IMR-90 (cell line): ENCODE measurements around the gene INCENP. TPM values are rescaled to one million over a fixed set of nuclear protein-coding genes. Genes with fewer than 3 reads are reported as not detected.

Experiments
- ATAC-seq: fragments of 200-7000 bp; cut with Tn5 transposase; 2 replicates; pipeline ENCODE4 v1.9.1; 2020; ENCODE audit warnings: low read depth, mild to moderate bottlenecking, moderate library complexity
- BruUV-seq: library from RNA; stranded (reverse); fragments of 400-500 nt; replicated peaks from 2 replicates; lab custom pipeline; 2021; lab: Mats Ljungman, UMichigan
- CTCF ChIA-PET: fragments of 300-600 bp; formaldehyde crosslinking; extraction: SDS; loops from one replicate; lab custom pipeline; 2021; ENCODE audit warnings: antibody characterized with exemption; lab: Yijun Ruan, JAX
- POLR2A ChIA-PET: fragments of 300-600 bp; sonication (Branson Sonifier 250); formaldehyde crosslinking; loops from one replicate; lab custom pipeline; 2022; ENCODE audit warnings: antibody characterized with exemption; ENCODE audit not compliant: unreplicated experiment; lab: Charles Lee
- DNase-seq: peaks from one replicate; pipeline ENCODE4 v3.0.0; 2013
- H2AFZ ChIP-seq: replicated peaks from 2 replicates; pipeline ENCODE3; 2013; ENCODE audit warnings: low read length, mild to moderate bottlenecking; ENCODE audit not compliant: poor library complexity
- H2AK5ac ChIP-seq: 2 replicates; pipeline ENCODE4 v1.6.1; 2013; ENCODE audit warnings: low read depth, low read length, inconsistent platforms
- H2AK9ac ChIP-seq: replicated peaks from 2 replicates; pipeline ENCODE3; 2013; ENCODE audit warnings: mild to moderate bottlenecking, low read depth, low read length, moderate library complexity; ENCODE audit not compliant: poor library complexity
- H2BK120ac ChIP-seq: 2 replicates; pipeline ENCODE4 v1.6.1; 2013; ENCODE audit warnings: low read depth, low read length, inconsistent platforms
- H2BK15ac ChIP-seq: 3 replicates; pipeline ENCODE4 v1.6.1; 2013; ENCODE audit warnings: low read depth, low read length, inconsistent platforms
- H2BK20ac ChIP-seq: 2 replicates; pipeline ENCODE4 v1.6.1; 2013; ENCODE audit warnings: low read depth, mild to moderate bottlenecking, inconsistent platforms, low read length, moderate library complexity
- H2BK5ac ChIP-seq: 2 replicates; pipeline ENCODE4 v1.6.1; 2013; ENCODE audit warnings: mild to moderate bottlenecking, low read depth, low read length, inconsistent platforms; ENCODE audit not compliant: poor library complexity, severe bottlenecking
- H3K14ac ChIP-seq: replicated peaks from 2 replicates; pipeline ENCODE4 v1.6.1; 2013; ENCODE audit warnings: low read depth, low read length, inconsistent platforms
- H3K18ac ChIP-seq: 2 replicates; pipeline ENCODE4 v1.6.1; 2013; ENCODE audit warnings: low read depth, low read length, control low read depth
- H3K23ac ChIP-seq: 2 replicates; pipeline ENCODE4 v1.6.1; 2013; ENCODE audit warnings: low read depth, low read length, inconsistent platforms
- H3K27ac ChIP-seq: 2 replicates; pipeline ENCODE4 v1.5.1; 2013; ENCODE audit warnings: mild to moderate bottlenecking, control low read depth, low read length; ENCODE audit not compliant: insufficient read depth
- H3K27me3 ChIP-seq: 2 replicates; pipeline ENCODE4 v1.6.1; 2013; ENCODE audit warnings: low read length; ENCODE audit not compliant: control insufficient read depth, insufficient read depth
- H3K36me3 ChIP-seq: 2 replicates; pipeline ENCODE4 v1.6.1; 2013; ENCODE audit warnings: low read length, mixed read lengths; ENCODE audit not compliant: control insufficient read depth, insufficient read depth
- H3K4ac ChIP-seq: 2 replicates; pipeline ENCODE4 v1.6.1; 2013; ENCODE audit warnings: low read depth, low read length, inconsistent platforms
- H3K4me1 ChIP-seq: 2 replicates; pipeline ENCODE4 v1.6.1; 2013; ENCODE audit warnings: low read length, mixed read lengths; ENCODE audit not compliant: control insufficient read depth, insufficient read depth
- H3K4me2 ChIP-seq: 2 replicates; pipeline ENCODE4 v1.6.1; 2013; ENCODE audit warnings: low read depth, mild to moderate bottlenecking, control low read depth, low read length, moderate library complexity
- H3K4me3 ChIP-seq: 2 replicates; pipeline ENCODE4 v1.5.1; 2013; ENCODE audit warnings: low read depth, mild to moderate bottlenecking, control low read depth, low read length, moderate library complexity; ENCODE audit not compliant: insufficient read depth
- H3K56ac ChIP-seq: 2 replicates; pipeline ENCODE4 v1.6.1; 2013; ENCODE audit warnings: low read length, inconsistent platforms; ENCODE audit not compliant: insufficient read depth; ENCODE audit errors: extremely low read depth
- H3K79me1 ChIP-seq, 2 experiments: 2 replicates each; pipeline ENCODE4 v1.6.1; 2013; ENCODE audit warnings: low read length in 2 of 2, inconsistent platforms in 1 of 2, low read depth in 1 of 2
- H3K9ac ChIP-seq: 2 replicates; pipeline ENCODE4 v1.6.1; 2013; ENCODE audit warnings: low read depth, low read length, control low read depth
- H3K9me1 ChIP-seq: 2 replicates; pipeline ENCODE4 v1.6.1; 2013; ENCODE audit warnings: low read length, inconsistent platforms; ENCODE audit not compliant: insufficient read depth
- H3K9me3 ChIP-seq: 2 replicates; pipeline ENCODE4 v1.6.1; 2013; ENCODE audit warnings: low read length; ENCODE audit not compliant: control insufficient read depth, insufficient read depth
- H4K20me1 ChIP-seq: 2 replicates; pipeline ENCODE4 v1.6.1; 2013; ENCODE audit warnings: low read length, inconsistent platforms; ENCODE audit not compliant: insufficient read depth
- H4K5ac ChIP-seq: 2 replicates; pipeline ENCODE4 v1.6.1; 2013; ENCODE audit warnings: mild to moderate bottlenecking, low read depth, low read length, control low read depth
- H4K8ac ChIP-seq, 2 experiments: 2 replicates each; pipeline ENCODE4 v1.6.1; 2013; ENCODE audit warnings: low read depth in 2 of 2, low read length in 2 of 2, control low read depth in 1 of 2, inconsistent platforms in 1 of 2
- H4K91ac ChIP-seq: 2 replicates; pipeline ENCODE4 v1.6.1; 2013; ENCODE audit warnings: low read depth, low read length, inconsistent platforms; ENCODE audit not compliant: insufficient read depth
- BHLHE40 ChIP-seq: fragments of 150-350 bp; IDR thresholded peaks from 2 replicates; pipeline ENCODE4 v1.6.1; 2016; ENCODE audit warnings: mild to moderate bottlenecking, low read depth, low read length
- CHD1 ChIP-seq: IDR thresholded peaks from 2 replicates; pipeline ENCODE4 v1.6.1; 2012; ENCODE audit warnings: low read depth, low read length, improper control_type of control experiment
- MAZ ChIP-seq: IDR thresholded peaks from 2 replicates; pipeline ENCODE4 v1.6.1; 2012; ENCODE audit warnings: low read depth, mild to moderate bottlenecking, low read length, improper control_type of control experiment, moderate library complexity, borderline replicate concordance
- RCOR1 ChIP-seq: IDR thresholded peaks from 2 replicates; pipeline ENCODE4 v1.6.1; 2012; ENCODE audit warnings: mild to moderate bottlenecking, low read length, improper control_type of control experiment; ENCODE audit not compliant: insufficient replicate concordance
- SMC3 ChIP-seq: fragments of 150-350 bp; IDR thresholded peaks from 2 replicates; pipeline ENCODE4 v1.6.1; 2016; ENCODE audit warnings: low read depth, mild to moderate bottlenecking, antibody characterized with exemption, low read length, moderate library complexity
- WGBS, 2 experiments: methylation state at CpG; one replicate each; pipeline versions ENCODE4 v1.1.5 to v1.1.7; 2013; ENCODE audit warnings: missing lambda C conversion rate in 2 of 2; ENCODE audit not compliant: insufficient read length in 1 of 2; ENCODE audit errors: extremely low coverage in 2 of 2; 5-methylcytosine and 5-hydroxymethylcytosine counted together
- dilution Hi-C: fragments of 300-500 bp; cut with HindIII; formaldehyde crosslinking; loops from one replicate; pipeline ENCODE4 v1.14.3; 2018; ENCODE audit warnings: low sequenced_read_pairs; ENCODE audit not compliant: unreplicated experiment
- in situ Hi-C: fragments of 300-500 bp; cut with MboI; formaldehyde crosslinking; loops from 3 replicates; pipeline ENCODE4 v1.14.3; 2019; ENCODE audit warnings: low sequenced_read_pairs, inconsistent platforms, mixed read lengths
- intact Hi-C: fragments of 100-400 bp; cut with micrococcal nuclease; formaldehyde crosslinking; loops from 2 replicates; pipeline ENCODE4 v1.10.0; 2022
- polyA plus RNA-seq, 3 experiments: library from polyadenylated mRNA; depleted of rRNA; stranded (reverse); fragments of >200 nt; gene quantifications; 2 replicates each; pipeline ENCODE4 v1.2.3, GENCODE V29; 2012; ENCODE audit warnings: low replicate concordance in 1 of 3
- total RNA-seq: library from RNA; depleted of rRNA; stranded (reverse); fragments of >200 nt; gene quantifications from 2 replicates; pipeline ENCODE4 v1.2.3, GENCODE V29; 2012

Gene INCENP
- total and polyA plus RNA-seq, 2 of the 4 experiments (the other 2 are of a cell fraction), result 18.6 to 23.8 TPM

- Histone ChIP-seq H3K79me1 (no peaks in the 10 kb centered on the region), H3K4me1 (no peaks in the 10 kb centered on the region), H3K4ac (no peak overlapping the region), H3K36me3 (peaks cover 30% of the 10 kb centered on the region), H2BK120ac (no peak overlapping the region), H3K27me3 (no peaks in the 10 kb centered on the region), H2BK5ac (no peak overlapping the region), H3K9me3 (no peaks in the 10 kb centered on the region), H2AFZ (no peak overlapping the region), H2BK15ac (no peak overlapping the region), H3K27ac (no peak overlapping the region), H4K20me1 (0 out of 2 replicates have a peak, but pooled peaks cover 4% of the 10 kb centered on the region), H3K9me1 (no peaks in the 10 kb centered on the region), H4K91ac (no peak overlapping the region), H3K23ac (no peak overlapping the region), H3K4me3 (no peak overlapping the region), H3K18ac (no peak overlapping the region), H4K8ac (no peak overlapping the region), H3K14ac (no peak overlapping the region), H3K56ac (no peak overlapping the region), H3K4me2 (no peak overlapping the region), H4K5ac (no peak overlapping the region), H2BK20ac (no peak overlapping the region), H2AK9ac (no peak overlapping the region), H2AK5ac (no peak overlapping the region), H3K9ac (no peak overlapping the region)
- no CpG with 5 or more reads among the region's 3 CpGs for WGBS, 2 experiments
- no peak for ATAC-seq
- POLR2A ChIA-PET, result no interaction called here
- TF ChIP-seq CHD1 (no peak), RCOR1 (no peak), SMC3 (no peak), BHLHE40 (no peak), MAZ (no peak)
- intact Hi-C loops (no loop called here), dilution Hi-C loops (no loop called here), in situ Hi-C loops (no loop called here)
- no TSS peak for BruUV-seq
- CTCF ChIA-PET, result no interaction called here
- DNase-seq, result no peak
Observed at GRCh38 chr11:62153617-62154016, 29.8 kb downstream of the INCENP start.
